ENCODE results near the gene MED4. TPM values are rescaled to one million over a fixed set of nuclear protein-coding genes. Genes with fewer than 3 reads are reported as not detected.
"Not testable (repeated sequence)": the region's sequence is repeated elsewhere in the genome, so short reads cannot be mapped to it uniquely, and the experiment has no call there.

The MED4 gene
- total RNA-seq, 1 donor from 2014 or later, result 39.7 TPM

- ATAC-seq (peak; percentile 62), DNase-seq (no peak)
- H3K4me3 ChIP-seq, result no peak overlapping the region
- H3K4me1 ChIP-seq, result no peaks in the 10 kb centered on the region
- no peak for TF ChIP-seq CTCF (IDR thresholded peaks at IDR 0.05)
- intact Hi-C loops (cut with DNase I), result no loop called here
- peaks cover 35% of the 10 kb centered on the region for H3K36me3 ChIP-seq
- peaks cover 24% of the 10 kb centered on the region for H3K9me3 ChIP-seq
- H3K27ac ChIP-seq, result no peak overlapping the region
- H3K27me3 ChIP-seq, result no peaks in the 10 kb centered on the region
Observed at GRCh38 chr13:48066310-48066989, 28.5 kb downstream of the MED4 start.

DNA sequence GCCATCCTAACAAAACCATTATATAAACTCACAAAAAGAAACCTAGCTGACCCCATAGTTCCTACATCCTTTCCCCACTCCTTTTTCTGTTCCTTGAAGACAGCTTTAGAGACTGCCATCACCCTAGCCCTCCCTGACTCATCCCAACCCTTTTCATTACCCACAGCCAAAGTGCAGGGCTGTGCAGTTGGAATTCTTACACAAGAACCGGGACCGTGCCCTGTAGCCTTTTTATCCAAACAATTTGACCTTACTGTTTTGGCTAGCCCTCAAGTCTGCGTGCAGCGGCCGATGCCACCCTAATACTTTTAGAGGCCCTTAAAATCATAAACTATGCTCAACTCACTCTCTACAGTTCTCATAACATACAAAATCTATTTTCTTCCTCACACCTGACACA is 35.0 kb downstream of the MED4 start:
- H3K27ac ChIP-seq; H3K36me3 ChIP-seq; ATAC-seq; H3K27me3 ChIP-seq; H3K4me3 ChIP-seq; H3K9me3 ChIP-seq; DNase-seq; H3K4me1 ChIP-seq; intact Hi-C loops (cut with DNase I): not testable (repeated sequence)

GRCh38 chr13:48058536-48058935 is 36.4 kb downstream of the MED4 start:
- H3K27ac ChIP-seq; H3K9me3 ChIP-seq; H3K27me3 ChIP-seq; H3K36me3 ChIP-seq; DNase-seq; H3K4me3 ChIP-seq; intact Hi-C loops (cut with DNase I); H3K4me1 ChIP-seq: not testable (repeated sequence)
- peak; percentile 29 for ATAC-seq

GRCh38 chr13:48055712-48056111 is 39.2 kb downstream of the MED4 start:
- Histone ChIP-seq H3K27me3 (no peaks in the 10 kb centered on the region), H3K36me3 (peaks cover 32% of the 10 kb centered on the region), H3K9me3 (no peaks in the 10 kb centered on the region), H3K4me3 (no peak overlapping the region), H3K27ac (no peak overlapping the region), H3K4me1 (no peaks in the 10 kb centered on the region)
- intact Hi-C loops (cut with DNase I), result no loop called here
- ATAC-seq (no peak), DNase-seq (no peak)
- TF ChIP-seq CTCF (IDR thresholded peaks at IDR 0.05), result no peak

- intact Hi-C loops (cut with DNase I), result no loop called here
- DNase-seq (no peak), ATAC-seq (no peak)
- no peaks in the 10 kb centered on the region for H3K9me3 ChIP-seq
- H3K4me3 ChIP-seq, result no peak overlapping the region
- TF ChIP-seq CTCF (IDR thresholded peaks at IDR 0.05), result no peak
- H3K36me3 ChIP-seq, result peaks cover 39% of the 10 kb centered on the region
- no peak overlapping the region for H3K27ac ChIP-seq
- H3K4me1 ChIP-seq, result no peaks in the 10 kb centered on the region
- H3K27me3 ChIP-seq, result no peaks in the 10 kb centered on the region
Observed at GRCh38 chr13:48054601-48055000, 40.3 kb downstream of the MED4 start.

GRCh38 chr13:48050550-48050949 is 44.4 kb downstream of the MED4 start:
- no peaks in the 10 kb centered on the region for H3K4me1 ChIP-seq
- intact Hi-C loops (cut with DNase I), result no loop called here

More at GRCh38 chr13:48050550-48050949, 44.4 kb downstream of the MED4 start:
- no peak for TF ChIP-seq CTCF (IDR thresholded peaks at IDR 0.05)
- no peak for ATAC-seq
- H3K4me3 ChIP-seq, result no peak overlapping the region
- peaks cover 55% of the 10 kb centered on the region for H3K36me3 ChIP-seq
- H3K27me3 ChIP-seq, result no peaks in the 10 kb centered on the region
- no peaks in the 10 kb centered on the region for H3K9me3 ChIP-seq
- no peak for DNase-seq
- no peak overlapping the region for H3K27ac ChIP-seq
